T-helper 22 cell (primary cell): ENCODE measurements around the gene NXPH3.

Experiments used
- DNase-seq: peaks from one replicate; pipeline ENCODE4 v3.0.0-alpha.2; 2020; ENCODE audit warnings: low read depth

Gene NXPH3

DNA sequence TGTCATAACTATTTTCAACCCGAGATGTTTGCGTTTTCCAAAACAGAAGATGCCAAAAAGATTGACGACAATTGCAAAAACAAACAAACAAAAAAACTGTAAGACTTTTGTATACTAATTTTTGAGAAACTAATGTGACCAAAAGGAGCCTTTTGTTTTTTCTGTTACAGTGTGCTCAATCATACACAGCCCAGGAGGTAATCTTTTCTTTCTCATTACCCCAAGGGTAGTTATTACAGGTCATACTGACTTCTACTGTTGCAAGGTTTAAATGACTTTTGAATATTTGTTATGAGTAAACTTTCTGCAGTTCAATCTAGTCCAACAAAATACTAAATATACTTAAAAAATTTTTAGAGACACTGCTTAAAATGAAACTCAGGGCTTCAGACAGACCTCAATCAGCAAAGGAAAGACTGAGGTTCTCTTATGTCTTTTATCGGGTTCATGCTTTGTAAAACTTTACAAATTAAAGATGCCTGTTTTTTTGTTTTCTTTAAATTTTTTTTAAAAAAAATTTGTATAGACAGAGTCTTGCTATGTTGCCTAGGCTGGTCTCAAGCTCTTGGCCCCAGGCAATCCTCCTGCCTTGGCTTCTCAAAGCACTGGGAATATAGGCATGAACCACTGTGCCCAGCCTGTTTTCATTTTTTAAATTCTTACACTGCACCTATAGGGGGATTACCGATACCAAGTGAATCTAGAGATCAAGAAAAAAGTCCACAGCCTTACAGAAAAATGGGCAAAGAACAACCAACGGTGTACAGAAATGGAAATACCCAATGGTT, 54.6 kb downstream of the NXPH3 start:
- no peak for DNase-seq

DNA sequence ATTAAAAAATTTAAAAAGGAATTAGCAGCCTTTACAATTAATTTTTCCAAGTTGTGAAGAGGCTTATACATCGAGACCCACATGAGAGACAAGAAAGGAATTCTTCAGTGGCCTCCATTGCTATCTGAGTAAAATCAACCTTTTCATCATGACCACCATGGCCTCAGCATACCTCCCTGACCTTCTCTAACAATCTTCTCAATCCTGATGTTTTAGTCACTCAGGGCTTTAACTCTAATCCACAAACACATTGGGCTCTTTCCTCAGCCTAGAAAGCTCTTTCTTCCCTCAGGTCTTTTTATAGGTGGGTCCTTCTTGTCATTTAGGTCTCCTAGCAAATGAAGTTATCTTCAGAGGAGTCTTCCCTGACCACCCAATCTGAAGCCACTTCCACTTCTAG, 55.8 kb downstream of the NXPH3 start:
- DNase-seq = no peak
